ENCODE results near the gene NME3. TPM values are rescaled to one million over a fixed set of nuclear protein-coding genes. Genes with fewer than 3 reads are reported as not detected.

Gene NME3
- total RNA-seq, 1 donor from 2014 or later = 50.1 TPM

- intact Hi-C loops (cut with DNase I) = no loop called here
- ATAC-seq (no peak), DNase-seq (ENCODE audit: low spot score) (no peak)
Observed at GRCh38 chr16:1794908-1795666, 23.7 kb upstream of the NME3 start.

- ATAC-seq (no peak), DNase-seq (ENCODE audit: low spot score) (no peak)
- intact Hi-C loops (cut with DNase I) = no loop called here
Observed at GRCh38 chr16:1794221-1794871, 23.0 kb upstream of the NME3 start.

DNA sequence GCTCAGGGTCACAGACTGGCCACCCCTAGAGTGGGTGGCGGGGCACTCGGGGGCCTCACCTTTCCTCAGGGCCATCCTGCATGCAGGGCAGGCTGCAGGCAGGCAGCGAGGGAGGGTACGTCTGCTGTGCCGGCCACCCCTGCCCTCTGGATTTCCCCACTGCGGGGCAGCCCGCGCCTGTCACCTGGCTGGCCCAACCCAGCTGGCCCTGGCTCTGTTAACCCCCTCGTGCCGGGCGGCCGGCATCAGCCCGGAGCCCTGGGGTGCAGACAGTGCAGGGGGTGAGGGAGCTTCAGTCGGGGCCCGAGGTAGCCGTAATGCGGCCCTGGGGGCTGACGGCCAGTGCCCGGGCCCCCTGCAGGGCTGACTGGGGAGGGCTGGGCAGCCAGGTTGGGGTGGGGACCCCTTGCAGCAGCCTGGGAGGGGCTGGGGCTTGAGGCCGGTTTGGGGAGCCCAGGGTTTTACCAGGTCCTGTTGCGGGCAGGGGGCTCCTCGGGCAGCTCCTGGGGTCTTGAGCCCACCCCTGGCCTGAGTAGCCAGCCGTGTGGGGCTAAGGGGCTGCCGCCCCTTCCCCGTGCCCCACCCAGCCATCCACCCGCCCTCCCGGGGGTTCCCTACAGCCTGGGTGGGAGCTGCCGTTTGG, 22.4 kb upstream of the NME3 start, which contains the start of gene IGFALS:
Gene IGFALS, minus strand, starts transcription at position 128 of the 643 bp plus-strand sequence. Its CDS starts 53 bp downstream, at position 75.
- intact Hi-C loops (cut with DNase I) = no loop called here
- no peak for ATAC-seq
- no peak for DNase-seq (ENCODE audit: low spot score)

- intact Hi-C loops (cut with DNase I) = no loop called here
- DNase-seq (ENCODE audit: low spot score) = peak; percentile 57
- no peak for ATAC-seq
Observed at GRCh38 chr16:1792836-1793577, 21.7 kb upstream of the NME3 start.

GRCh38 chr16:1791943-1792812, 20.8 kb upstream of the NME3 start:
- intact Hi-C loops (cut with DNase I) = no loop called here
- ATAC-seq (no peak), DNase-seq (ENCODE audit: low spot score) (peak; percentile 58)

GRCh38 chr16:1791256-1791942, 20.1 kb upstream of the NME3 start:
- ATAC-seq (no peak), DNase-seq (ENCODE audit: low spot score) (no peak)
- intact Hi-C loops (cut with DNase I) = no loop called here

DNA sequence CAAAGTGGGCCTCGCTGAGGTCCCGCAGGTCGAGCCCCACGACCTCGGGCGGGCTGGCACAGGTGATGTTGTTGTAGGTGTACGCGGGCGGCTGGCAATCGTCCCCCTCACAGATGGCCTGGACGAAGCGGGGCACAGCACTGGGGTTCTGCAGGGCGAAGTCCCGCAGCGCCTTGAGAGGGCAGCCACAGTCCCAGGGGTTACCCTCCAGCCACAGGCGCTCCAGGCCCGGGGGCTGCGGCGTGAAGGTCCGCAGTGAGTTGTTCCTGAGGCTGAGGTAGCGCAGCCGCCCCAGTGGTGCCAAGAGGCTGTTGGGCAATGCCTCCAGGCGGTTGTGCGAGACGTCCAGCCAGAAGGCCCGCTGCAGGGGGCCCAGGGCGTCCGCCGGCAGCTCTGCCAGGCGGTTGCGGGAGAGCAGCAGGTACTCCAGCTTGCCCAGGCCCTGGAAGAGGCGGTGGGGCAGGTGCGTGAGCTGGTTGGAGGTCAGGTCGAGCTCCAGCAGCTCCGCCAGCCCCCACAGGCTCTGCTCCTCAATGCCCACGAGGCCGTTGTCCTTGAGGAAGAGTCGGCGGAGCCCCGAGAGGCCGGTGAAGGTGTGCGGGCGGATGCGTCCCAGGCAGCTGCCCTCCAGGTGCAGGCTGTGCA, 19.4 kb upstream of the NME3 start:
- ATAC-seq (no peak), DNase-seq (ENCODE audit: low spot score) (no peak)
- intact Hi-C loops (cut with DNase I) = no loop called here

GRCh38 chr16:1790261-1790610, 18.9 kb upstream of the NME3 start:
- ATAC-seq (no peak), DNase-seq (ENCODE audit: low spot score) (peak; percentile 53)
- intact Hi-C loops (cut with DNase I) = no loop called here

DNA sequence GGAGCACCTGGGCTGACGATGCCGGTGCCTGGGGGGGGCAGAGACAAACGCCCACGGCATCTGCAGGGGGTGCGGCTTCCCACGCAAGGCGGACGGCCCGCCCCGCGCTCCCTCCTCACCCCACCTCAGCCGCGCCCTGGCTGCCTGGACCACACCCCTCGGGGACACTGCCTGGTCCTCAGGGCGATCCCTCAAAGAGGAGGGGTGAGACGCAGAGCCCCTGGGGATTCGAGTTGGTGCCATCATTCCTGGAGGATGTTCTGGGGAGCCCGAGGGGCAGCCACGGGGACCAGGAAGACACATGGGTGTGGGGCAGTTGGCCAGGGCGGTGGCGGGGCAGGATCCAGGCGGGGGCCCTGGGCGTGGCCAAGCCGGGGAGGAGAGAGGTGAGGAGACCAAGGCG, 18.3 kb upstream of the NME3 start:
- peak; percentile 55 for DNase-seq (ENCODE audit: low spot score)
- intact Hi-C loops (cut with DNase I) = no loop called here

GRCh38 chr16:1788708-1789100, 17.4 kb upstream of the NME3 start:
- DNase-seq (ENCODE audit: low spot score) = peak; percentile 56
- intact Hi-C loops (cut with DNase I) = no loop called here
- ATAC-seq = no peak

More for the DNA sequence above, 18.3 kb upstream of the NME3 start:
- ATAC-seq = no peak

GRCh38 chr16:1788095-1788707, 16.9 kb upstream of the NME3 start:
- ATAC-seq = no peak
- peak; percentile 56 for DNase-seq (ENCODE audit: low spot score)
- intact Hi-C loops (cut with DNase I) = no loop called here

GRCh38 chr16:1787322-1788094, 16.2 kb upstream of the NME3 start:
- DNase-seq (ENCODE audit: low spot score) = peak; percentile 56

DNA sequence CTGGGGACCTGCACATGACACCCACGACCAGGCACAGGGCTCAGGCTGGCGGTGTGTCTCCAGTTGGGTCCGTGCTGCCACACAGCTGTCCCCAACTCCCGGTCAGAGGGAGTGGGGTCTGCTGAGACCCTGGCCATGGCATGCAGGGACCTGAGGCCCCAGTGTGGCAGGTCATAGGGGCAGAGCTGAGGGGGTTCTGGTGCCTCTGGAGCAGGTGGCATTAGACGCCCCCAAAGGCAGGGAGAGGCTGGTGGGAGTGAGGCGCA, 15.6 kb upstream of the NME3 start:
- ATAC-seq = no peak
- no peak for DNase-seq (ENCODE audit: low spot score)
- intact Hi-C loops (cut with DNase I) = no loop called here

More at GRCh38 chr16:1787322-1788094, 16.2 kb upstream of the NME3 start:
- no peak for ATAC-seq
- intact Hi-C loops (cut with DNase I) = no loop called here

GRCh38 chr16:1786242-1787055, 15.1 kb upstream of the NME3 start:
- ATAC-seq (no peak), DNase-seq (ENCODE audit: low spot score) (peak; percentile 58)
- intact Hi-C loops (cut with DNase I) = no loop called here

DNA sequence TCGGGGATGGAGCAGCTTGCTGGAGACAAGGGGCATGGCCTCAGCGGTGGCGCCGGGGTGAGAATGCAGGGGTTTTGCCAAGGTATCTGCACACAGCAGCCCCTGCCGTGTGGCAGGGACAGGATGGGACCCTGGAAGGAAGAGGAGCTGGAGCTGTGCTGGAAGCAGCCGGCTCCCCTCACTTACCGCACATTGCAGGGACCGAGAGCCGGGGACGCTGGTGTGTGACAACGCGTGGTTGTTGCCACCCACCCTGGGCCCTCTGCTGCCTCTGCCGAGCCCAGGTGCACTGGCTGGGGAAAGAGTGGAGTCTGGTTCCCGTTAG, 14.5 kb upstream of the NME3 start:
- intact Hi-C loops (cut with DNase I) = no loop called here
- peak; percentile 57 for DNase-seq (ENCODE audit: low spot score)

More for the DNA sequence above, 14.5 kb upstream of the NME3 start:
- ATAC-seq = no peak

All from sciatic nerve (tissue), 2 donors.